Ovary (tissue), 3 donors: Measurements from ENCODE around the gene CRBN.

Experiments
- CTCF ChIP-seq, 3 donors: fragments of 450-650 bp in 2 of 3; fragments of 200-600 bp in 1 of 3; IDR thresholded peaks; one replicate each; pipeline versions ENCODE4 v1.5.1 to v1.8.0; 2016 to 2022; ENCODE audit warnings: antibody characterized with exemption in 3 of 3, mild to moderate bottlenecking in 1 of 3
- POLR2A ChIP-seq: fragments of 450-650 bp; IDR thresholded peaks from one replicate; pipeline ENCODE4 v1.6.1; 2017; ENCODE audit warnings: antibody characterized with exemption, mild to moderate bottlenecking, moderate library complexity
- donor health status: DM: no; HTN: no; CAD: no.

GRCh38 chr3:3201611-3202010 lies 22.1 kb upstream of the CRBN start:
- no peak for TF ChIP-seq POLR2A
- no peak for TF ChIP-seq CTCF (IDR thresholded peaks at IDR 0.05)
